NB4 (cell line): Measurements from ENCODE around the gene MCRS1.

Experiments
- MAX ChIP-seq: IDR thresholded peaks from 2 replicates; pipeline ENCODE4 v1.6.1; 2011; ENCODE audit warnings: low read depth, low read length
- MYC ChIP-seq: IDR thresholded peaks from 2 replicates; pipeline ENCODE4 v1.6.1; 2011; ENCODE audit warnings: low read depth, low read length
- POLR2A ChIP-seq: IDR thresholded peaks from 2 replicates; pipeline ENCODE4 v1.6.1; 2011; ENCODE audit warnings: mild to moderate bottlenecking; ENCODE audit not compliant: insufficient read length; ENCODE audit errors: extremely low read depth
- TF ChIP-seq, protein P1 (sequence below): IDR thresholded peaks from one replicate; pipeline ENCODE4 v1.5.1; 2012; ENCODE audit warnings: low read depth, low read length

- TF ChIP-seq, protein P1, sequence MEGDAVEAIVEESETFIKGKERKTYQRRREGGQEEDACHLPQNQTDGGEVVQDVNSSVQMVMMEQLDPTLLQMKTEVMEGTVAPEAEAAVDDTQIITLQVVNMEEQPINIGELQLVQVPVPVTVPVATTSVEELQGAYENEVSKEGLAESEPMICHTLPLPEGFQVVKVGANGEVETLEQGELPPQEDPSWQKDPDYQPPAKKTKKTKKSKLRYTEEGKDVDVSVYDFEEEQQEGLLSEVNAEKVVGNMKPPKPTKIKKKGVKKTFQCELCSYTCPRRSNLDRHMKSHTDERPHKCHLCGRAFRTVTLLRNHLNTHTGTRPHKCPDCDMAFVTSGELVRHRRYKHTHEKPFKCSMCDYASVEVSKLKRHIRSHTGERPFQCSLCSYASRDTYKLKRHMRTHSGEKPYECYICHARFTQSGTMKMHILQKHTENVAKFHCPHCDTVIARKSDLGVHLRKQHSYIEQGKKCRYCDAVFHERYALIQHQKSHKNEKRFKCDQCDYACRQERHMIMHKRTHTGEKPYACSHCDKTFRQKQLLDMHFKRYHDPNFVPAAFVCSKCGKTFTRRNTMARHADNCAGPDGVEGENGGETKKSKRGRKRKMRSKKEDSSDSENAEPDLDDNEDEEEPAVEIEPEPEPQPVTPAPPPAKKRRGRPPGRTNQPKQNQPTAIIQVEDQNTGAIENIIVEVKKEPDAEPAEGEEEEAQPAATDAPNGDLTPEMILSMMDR: no peak
- TF ChIP-seq MYC: no peak
- TF ChIP-seq POLR2A: no peak
- no peak for TF ChIP-seq MAX
Measured at GRCh38 chr12:49536526-49537071, 31.3 kb downstream of the MCRS1 start.
